Vagina (tissue), 2 donors: Measurements from ENCODE around the gene PRR23E.

Experiments used
- CTCF ChIP-seq, 3 experiments: fragments of 450-650 bp in 2 of 3; fragments of 200-600 bp in 1 of 3; sonication (generic) in 1 of 3; IDR thresholded peaks; one replicate each; pipeline ENCODE4 v1.5.1; 2017 to 2019; ENCODE audit warnings: antibody characterized with exemption in 3 of 3, mild to moderate bottlenecking in 2 of 3, moderate library complexity in 2 of 3
- POLR2A ChIP-seq, 2 donors: fragments of 450-650 bp; IDR thresholded peaks; one replicate each; pipeline ENCODE4 v1.6.1; 2017; ENCODE audit warnings: antibody characterized with exemption in 2 of 2, mild to moderate bottlenecking in 2 of 2, moderate library complexity in 2 of 2
- POLR2AphosphoS5 ChIP-seq, 2 donors: sonication (generic); formaldehyde crosslinking; IDR thresholded peaks; one replicate each; pipeline ENCODE4 v1.9.0; 2017; ENCODE audit warnings: antibody characterized with exemption in 2 of 2, mild to moderate bottlenecking in 2 of 2, low read depth in 1 of 2; ENCODE audit not compliant: insufficient read depth in 1 of 2

GRCh38 chr3:127151992-127152650 lies 40.8 kb upstream of the PRR23E start:
- TF ChIP-seq CTCF (IDR thresholded peaks at IDR 0.05) = no peak
- no peak for TF ChIP-seq POLR2AphosphoS5 (IDR thresholded peaks at IDR 0.05; ENCODE audit: insufficient read depth in 1 of 2, low read depth in 1 of 2)
- no peak for TF ChIP-seq POLR2A (IDR thresholded peaks at IDR 0.05)
